Sigmoid colon (tissue), 7 donors: ENCODE results near the gene CELSR2. TPM values are rescaled to one million over a fixed set of nuclear protein-coding genes. Genes with fewer than 3 reads are reported as not detected.
"Not testable (repeated sequence)": the region's sequence is repeated elsewhere in the genome, so short reads cannot be mapped to it uniquely, and the experiment has no call there.

Experiments
- DNase-seq: peaks from one replicate; pipeline ENCODE4 v3.0.0-alpha.2; 2019
- H3K27ac ChIP-seq, 4 donors: fragments of 200-600 bp; sonication (generic); one replicate each; pipeline ENCODE4 v1.5.1; 2016 to 2019; ENCODE audit warnings: mild to moderate bottlenecking in 1 of 4
- H3K27me3 ChIP-seq, 3 donors: fragments of 200-600 bp; sonication (generic); one replicate each; pipeline ENCODE4 v1.5.1; 2019; ENCODE audit warnings: mild to moderate bottlenecking in 1 of 3
- H3K36me3 ChIP-seq, 4 donors: fragments of 200-600 bp; sonication (generic); one replicate each; pipeline ENCODE4 v1.5.1; 2016 to 2019
- H3K4me1 ChIP-seq, 4 donors: fragments of 200-600 bp; sonication (generic); one replicate each; pipeline ENCODE4 v1.5.1; 2017 to 2019
- H3K4me3 ChIP-seq, 4 donors: fragments of 200-600 bp; sonication (generic); one replicate each; pipeline ENCODE4 v1.5.1; 2017 to 2019; ENCODE audit warnings: mild to moderate bottlenecking in 2 of 4, moderate library complexity in 1 of 4
- H3K9me3 ChIP-seq, 4 donors: fragments of 200-600 bp in 3 of 4; sonication (generic) in 3 of 4; one replicate each; pipeline versions ENCODE4 v1.5.1 to v1.6.1; 2013 to 2019
- EP300 ChIP-seq, 4 donors: sonication (generic); formaldehyde crosslinking; IDR thresholded peaks; one replicate each; pipeline ENCODE4 v1.6.1; 2017; ENCODE audit warnings: antibody characterized with exemption in 4 of 4
- POLR2A ChIP-seq, 2 donors: fragments of 450-650 bp; IDR thresholded peaks; one replicate each; pipeline ENCODE4 v1.6.1; 2016; ENCODE audit warnings: antibody characterized with exemption in 2 of 2, mild to moderate bottlenecking in 2 of 2, moderate library complexity in 2 of 2
- POLR2AphosphoS5 ChIP-seq, 4 donors: sonication (generic); formaldehyde crosslinking; IDR thresholded peaks; one replicate each; pipeline ENCODE4 v1.6.1; 2017; ENCODE audit warnings: antibody characterized with exemption in 4 of 4
- WGBS, 2 donors: extraction: QIAGEN DNeasy Blood & Tissue Kit; methylation state at CpG; one replicate each; pipeline ENCODE4 v1.1.7; 2013; 5-methylcytosine and 5-hydroxymethylcytosine counted together
- intact Hi-C: fragments of 100-400 bp; cut with DNase I; formaldehyde crosslinking; loops from one replicate; pipeline ENCODE4 v1.15.1; 2023
- polyA plus RNA-seq, 3 donors: library from polyadenylated mRNA; stranded (reverse); fragments of 200-250 nt; gene quantifications; one replicate each; pipeline ENCODE4 v1.2.3, GENCODE V29; 2013
- total RNA-seq, 4 donors: library from RNA; depleted of rRNA; stranded (reverse); fragments of >200 nt; gene quantifications; one replicate each; pipeline ENCODE4 v1.1.0, GENCODE V29; 2016
- TF ChIP-seq, protein P1 (sequence below), 4 experiments: fragments of 450-650 bp in 3 of 4; fragments of 200-600 bp in 1 of 4; IDR thresholded peaks; one replicate each; pipeline ENCODE4 v1.5.1; 2016 to 2019; ENCODE audit warnings: antibody characterized with exemption in 4 of 4, mild to moderate bottlenecking in 3 of 4, moderate library complexity in 2 of 4
- donor health status: healthy with polysubstance abuse.
- donor health status: Bipolar disorder and iron deficiency.
- donor health status: healthy.

Gene CELSR2
- total and polyA plus RNA-seq, 7 donors: under 0.01 to 10.8 (median 3.6) TPM

DNA sequence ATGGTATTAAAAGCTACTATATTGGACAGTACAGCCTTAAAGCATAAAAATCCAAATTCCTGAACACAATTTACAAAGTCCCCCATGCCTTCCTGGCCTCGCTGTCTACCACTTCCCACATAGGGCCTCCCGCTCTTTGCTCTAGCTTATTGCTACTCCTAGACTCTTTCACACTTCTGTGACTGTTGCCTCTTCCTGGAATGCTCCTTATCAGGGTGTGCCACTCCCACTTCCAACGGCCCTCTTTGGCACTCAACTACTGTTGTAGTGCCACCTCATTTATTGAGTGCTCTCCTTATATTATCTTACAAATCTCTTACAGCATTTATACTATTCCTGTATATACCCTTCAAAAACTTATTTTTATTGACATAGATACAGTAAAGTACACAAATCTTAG lies 30.8 kb upstream of the CELSR2 start:
- Histone ChIP-seq H3K27ac (no peak overlapping the region), H3K27me3 (no peaks in the 10 kb centered on the region), H3K4me3 (no peak overlapping the region), H3K9me3 (no peaks in the 10 kb centered on the region), H3K36me3 (no peaks in the 10 kb centered on the region), H3K4me1 (peaks cover 0 to 24% (median 23%) of the 10 kb centered on the region in 4 donors)
- 18 to 63% methylated on average over 3 of the region's 3 CpGs for WGBS, 2 donors
- no peak for DNase-seq
- intact Hi-C loops: no loop called here
- TF ChIP-seq POLR2AphosphoS5 (IDR thresholded peaks at IDR 0.05) (no peak), POLR2A (IDR thresholded peaks at IDR 0.05) (peak in 1 of 2 donors; percentile 18)

DNA sequence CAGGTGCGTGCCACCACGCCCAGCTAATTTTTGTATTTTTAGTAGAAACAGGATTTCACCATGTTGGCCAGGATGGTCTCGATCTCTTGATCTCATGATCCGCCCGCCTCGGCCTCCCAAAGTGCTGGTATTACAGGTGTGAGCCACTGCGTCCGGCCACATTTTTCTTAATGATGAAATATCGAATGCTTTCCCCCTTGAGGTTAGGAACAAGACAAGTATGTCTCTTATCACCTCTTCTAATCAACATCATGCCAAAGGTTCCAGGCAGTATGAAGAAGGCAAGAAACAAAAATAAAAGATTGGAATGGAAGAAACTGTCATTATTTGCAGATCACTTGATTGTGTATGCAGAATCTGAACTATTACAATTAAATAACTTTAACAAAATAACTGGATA lies 28.1 kb upstream of the CELSR2 start:
- 96 to 98% methylated on average over 9 of the region's 9 CpGs for WGBS, 2 donors
- H3K9me3 ChIP-seq, DNase-seq, intact Hi-C loops, H3K27me3 ChIP-seq, H3K4me3 ChIP-seq, H3K27ac ChIP-seq: not testable (repeated sequence)
- Histone ChIP-seq H3K36me3 (peaks cover 0 to 21% (median 2%) of the 10 kb centered on the region in 4 donors), H3K4me1 (peaks cover 0 to 15% (median 8%) of the 10 kb centered on the region in 4 donors)

DNA sequence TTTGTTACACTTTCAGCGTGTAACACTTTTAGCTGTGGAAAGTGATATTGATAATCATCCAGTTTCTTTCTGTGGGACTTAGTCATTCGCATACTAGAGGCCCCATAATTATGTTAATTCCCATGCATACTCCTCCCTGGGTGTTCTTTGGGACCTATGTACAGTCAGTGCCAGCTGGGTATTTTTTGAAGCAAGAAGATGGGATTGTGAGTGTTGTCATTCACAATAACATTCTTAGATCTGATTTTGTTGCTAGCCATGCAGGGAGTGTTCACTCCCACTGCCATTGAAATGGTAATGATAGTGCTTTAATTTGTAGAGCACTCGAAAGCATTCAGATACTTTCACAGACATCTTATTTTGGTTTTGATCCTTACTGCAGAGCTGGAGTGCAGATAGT lies 24.0 kb upstream of the CELSR2 start:
- intact Hi-C loops: no loop called here
- H3K4me3 ChIP-seq: no peak overlapping the region
- no peak for TF ChIP-seq EP300 (IDR thresholded peaks at IDR 0.05)
- TF ChIP-seq POLR2A (IDR thresholded peaks at IDR 0.05): no peak
- TF ChIP-seq POLR2AphosphoS5 (IDR thresholded peaks at IDR 0.05): no peak
- TF ChIP-seq, protein P1, sequence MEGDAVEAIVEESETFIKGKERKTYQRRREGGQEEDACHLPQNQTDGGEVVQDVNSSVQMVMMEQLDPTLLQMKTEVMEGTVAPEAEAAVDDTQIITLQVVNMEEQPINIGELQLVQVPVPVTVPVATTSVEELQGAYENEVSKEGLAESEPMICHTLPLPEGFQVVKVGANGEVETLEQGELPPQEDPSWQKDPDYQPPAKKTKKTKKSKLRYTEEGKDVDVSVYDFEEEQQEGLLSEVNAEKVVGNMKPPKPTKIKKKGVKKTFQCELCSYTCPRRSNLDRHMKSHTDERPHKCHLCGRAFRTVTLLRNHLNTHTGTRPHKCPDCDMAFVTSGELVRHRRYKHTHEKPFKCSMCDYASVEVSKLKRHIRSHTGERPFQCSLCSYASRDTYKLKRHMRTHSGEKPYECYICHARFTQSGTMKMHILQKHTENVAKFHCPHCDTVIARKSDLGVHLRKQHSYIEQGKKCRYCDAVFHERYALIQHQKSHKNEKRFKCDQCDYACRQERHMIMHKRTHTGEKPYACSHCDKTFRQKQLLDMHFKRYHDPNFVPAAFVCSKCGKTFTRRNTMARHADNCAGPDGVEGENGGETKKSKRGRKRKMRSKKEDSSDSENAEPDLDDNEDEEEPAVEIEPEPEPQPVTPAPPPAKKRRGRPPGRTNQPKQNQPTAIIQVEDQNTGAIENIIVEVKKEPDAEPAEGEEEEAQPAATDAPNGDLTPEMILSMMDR (IDR thresholded peaks at IDR 0.05): no peak
- no peaks in the 10 kb centered on the region for H3K27me3 ChIP-seq
- no peaks in the 10 kb centered on the region for H3K9me3 ChIP-seq
- peaks cover 6 to 54% (median 20%) of the 10 kb centered on the region in 4 donors for H3K36me3 ChIP-seq
- 85 to 92% methylated on average over 3 of the region's 3 CpGs for WGBS, 2 donors
- H3K4me1 ChIP-seq: peaks cover 0 to 6% (median 0%) of the 10 kb centered on the region in 4 donors
- DNase-seq: no peak
- no peak overlapping the region for H3K27ac ChIP-seq

DNA sequence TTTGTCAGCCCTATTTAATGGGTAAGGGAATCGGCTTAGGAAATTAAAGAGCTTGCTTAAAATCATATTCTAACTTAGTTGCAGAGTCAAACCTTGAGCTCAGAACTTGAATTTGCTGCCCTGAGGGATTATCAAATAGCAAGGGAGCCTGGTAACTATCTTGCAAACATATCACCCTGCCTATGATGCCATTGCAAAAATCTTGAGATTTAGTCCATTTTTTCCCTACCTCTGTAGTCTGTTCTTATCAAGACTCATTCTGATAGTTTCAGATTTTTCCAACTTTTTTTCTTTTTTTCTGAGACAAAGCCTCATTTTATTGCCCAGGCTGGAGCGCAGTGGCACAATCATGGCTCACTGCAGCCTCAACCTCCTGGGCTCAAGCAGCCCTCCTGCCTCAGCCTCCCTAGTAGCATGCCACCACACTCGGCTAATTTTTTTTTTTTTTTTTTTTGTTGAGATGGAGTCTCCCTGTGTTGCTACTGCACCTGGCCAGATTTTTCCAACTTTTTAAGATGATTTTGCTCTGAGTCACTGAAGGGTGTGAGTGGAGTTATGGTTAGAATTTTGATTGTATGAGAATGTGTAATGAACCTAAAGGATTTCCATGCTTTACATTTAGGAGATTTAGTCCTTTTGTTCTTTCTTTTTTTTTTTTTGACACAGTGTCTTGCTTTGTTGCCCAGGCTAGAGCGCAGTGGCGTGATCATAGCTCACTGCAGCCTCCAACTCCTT lies 23.5 kb upstream of the CELSR2 start:
- H3K27me3 ChIP-seq: no peaks in the 10 kb centered on the region
- intact Hi-C loops: no loop called here
- H3K36me3 ChIP-seq: peaks cover 12 to 60% (median 25%) of the 10 kb centered on the region in 4 donors
- no peak overlapping the region for H3K27ac ChIP-seq
- no peak overlapping the region for H3K4me3 ChIP-seq
- peaks cover 0 to 6% (median 0%) of the 10 kb centered on the region in 4 donors for H3K4me1 ChIP-seq
- no peak for DNase-seq
- no peaks in the 10 kb centered on the region for H3K9me3 ChIP-seq
- 94 to 97% methylated on average over 5 of the region's 5 CpGs for WGBS, 2 donors
- TF ChIP-seq POLR2A (IDR thresholded peaks at IDR 0.05) (no peak), EP300 (IDR thresholded peaks at IDR 0.05) (no peak), POLR2AphosphoS5 (IDR thresholded peaks at IDR 0.05) (no peak)
- TF ChIP-seq, protein P1 (IDR thresholded peaks at IDR 0.05): no peak

DNA sequence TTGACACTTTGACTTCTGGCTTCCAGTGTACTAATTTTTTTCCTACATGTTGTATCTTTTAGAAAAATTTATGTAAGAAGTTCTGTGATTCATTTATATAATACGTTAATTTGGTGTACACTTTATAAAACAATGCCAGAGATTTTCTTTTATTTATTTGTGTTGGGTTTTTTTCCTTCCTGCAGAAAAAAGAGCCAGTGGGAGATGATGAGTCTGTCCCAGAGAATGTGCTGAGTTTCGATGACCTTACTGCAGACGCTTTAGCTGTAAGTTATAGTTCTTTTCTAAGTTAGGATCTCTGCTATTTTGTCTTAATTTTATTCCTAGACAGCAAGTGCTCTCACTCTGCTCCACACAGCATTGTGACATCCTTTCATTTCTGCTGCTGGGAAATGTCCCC lies 21.2 kb upstream of the CELSR2 start:
- DNase-seq: no peak
- Histone ChIP-seq H3K4me3 (no peak overlapping the region), H3K27me3 (no peaks in the 10 kb centered on the region), H3K27ac (no peak overlapping the region), H3K36me3 (peaks cover 13 to 83% (median 46%) of the 10 kb centered on the region in 4 donors), H3K4me1 (peaks cover 0 to 6% (median 0%) of the 10 kb centered on the region in 4 donors), H3K9me3 (no peaks in the 10 kb centered on the region)
- intact Hi-C loops: no loop called here
- TF ChIP-seq EP300 (IDR thresholded peaks at IDR 0.05): no peak
- no peak for TF ChIP-seq POLR2A (IDR thresholded peaks at IDR 0.05)
- no peak for TF ChIP-seq POLR2AphosphoS5 (IDR thresholded peaks at IDR 0.05)
- TF ChIP-seq, protein P1 (IDR thresholded peaks at IDR 0.05): no peak
- 86 to 93% methylated on average over 3 of the region's 3 CpGs for WGBS, 2 donors
